ENCODE data around the gene FAM47E.

DNA sequence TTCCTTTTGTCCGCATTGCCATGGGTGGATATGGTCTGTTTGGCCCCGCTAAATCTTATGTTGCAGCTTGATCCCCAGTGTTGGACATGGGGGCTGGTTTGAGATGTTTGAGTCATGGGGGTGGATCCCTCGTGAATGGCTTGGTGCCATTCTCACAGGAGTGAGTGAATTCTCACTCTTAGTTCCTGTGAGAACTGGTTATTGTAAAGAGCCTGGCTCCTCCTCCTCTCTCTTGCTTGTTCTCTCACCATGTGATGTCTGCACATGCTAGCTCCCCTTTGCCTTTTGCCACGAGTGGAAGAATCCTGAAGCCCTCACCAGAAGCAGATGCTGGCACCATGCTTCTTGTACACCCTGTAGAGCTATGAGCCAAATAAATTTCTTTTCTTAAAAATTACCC lies 32.4 kb downstream of the FAM47E start:
- TF ChIP-seq CTCF (IDR thresholded peaks at IDR 0.05) (no peak), EZH2 (IDR thresholded peaks at IDR 0.05) (no peak)
